MV-4-11 (cell line): Measurements from ENCODE around the gene CC2D1B.
"Not testable (repeated sequence)": the region's sequence is repeated elsewhere in the genome, so short reads cannot be mapped to it uniquely, and the experiment has no call there.

Experiments used
- DNase-seq: peaks from one replicate; lab custom pipeline; 2025; lab: John Stamatoyannopoulos, UW

The CC2D1B gene

GRCh38 chr1:52365746-52366516, at the start of gene CC2D1B:
Gene CC2D1B (minus strand): TSS chr1:52366205. CDS start chr1:52364620, 1,585 bp downstream.
- peak; percentile 94 for DNase-seq

GRCh38 chr1:52414942-52415341, 48.9 kb upstream of the CC2D1B start:
- DNase-seq = no peak

- DNase-seq = peak; percentile 6
These were observed 47.5 kb upstream of the CC2D1B start for GRCh38 chr1:52413410-52413989.

GRCh38 chr1:52404975-52405338, 39.0 kb upstream of the CC2D1B start:
- DNase-seq = peak; percentile 42

- DNase-seq = peak; percentile 96
These were observed 38.3 kb upstream of the CC2D1B start, which contains the start of the genes ORC1 and PRPF38A for GRCh38 chr1:52404116-52404974. Gene ORC1 (minus strand): TSS chr1:52404423. CDS start chr1:52402223, 2,200 bp downstream. Gene PRPF38A (plus strand): TSS chr1:52404602. CDS start chr1:52404750, 148 bp downstream.

- peak; percentile 79 for DNase-seq
These were observed 37.6 kb upstream of the CC2D1B start for GRCh38 chr1:52403566-52404115.

- DNase-seq = no peak
These were observed 36.8 kb upstream of the CC2D1B start for GRCh38 chr1:52402860-52403240.

- no peak for DNase-seq
These were observed 34.1 kb upstream of the CC2D1B start for GRCh38 chr1:52400131-52400530.

- DNase-seq = no peak
These were observed 33.6 kb upstream of the CC2D1B start for GRCh38 chr1:52399629-52400028.

GRCh38 chr1:52393174-52393573, 27.2 kb upstream of the CC2D1B start:
- DNase-seq = no peak

- DNase-seq = no peak
These were observed 20.5 kb upstream of the CC2D1B start for GRCh38 chr1:52386458-52386857.

- no peak for DNase-seq
These were observed 19.4 kb upstream of the CC2D1B start for GRCh38 chr1:52385376-52385775.

GRCh38 chr1:52369851-52370250, 3.8 kb upstream of the CC2D1B start:
- not testable (repeated sequence) for DNase-seq

GRCh38 chr1:52368383-52369172, 2.6 kb upstream of the CC2D1B start:
- peak; percentile 28 for DNase-seq

GRCh38 chr1:52367272-52367671, 1.3 kb upstream of the CC2D1B start:
- no peak for DNase-seq

GRCh38 chr1:52366517-52366827, 467 bp upstream of the CC2D1B start:
- DNase-seq = no peak

- peak; percentile 38 for DNase-seq
These were observed 797 bp downstream of the CC2D1B start for GRCh38 chr1:52365071-52365745.

- DNase-seq = no peak
These were observed 1.7 kb downstream of the CC2D1B start for GRCh38 chr1:52364235-52364839.

GRCh38 chr1:52360595-52360968, 5.4 kb downstream of the CC2D1B start:
- no peak for DNase-seq
